Measurements from ENCODE around the gene CAPZA2.
"Not testable (repeated sequence)": the region's sequence is repeated elsewhere in the genome, so short reads cannot be mapped to it uniquely, and the experiment has no call there.

CAPZA2 gene

GRCh38 chr7:116932566-116932965, 70.2 kb downstream of the CAPZA2 start:
- TF ChIP-seq, protein P1, sequence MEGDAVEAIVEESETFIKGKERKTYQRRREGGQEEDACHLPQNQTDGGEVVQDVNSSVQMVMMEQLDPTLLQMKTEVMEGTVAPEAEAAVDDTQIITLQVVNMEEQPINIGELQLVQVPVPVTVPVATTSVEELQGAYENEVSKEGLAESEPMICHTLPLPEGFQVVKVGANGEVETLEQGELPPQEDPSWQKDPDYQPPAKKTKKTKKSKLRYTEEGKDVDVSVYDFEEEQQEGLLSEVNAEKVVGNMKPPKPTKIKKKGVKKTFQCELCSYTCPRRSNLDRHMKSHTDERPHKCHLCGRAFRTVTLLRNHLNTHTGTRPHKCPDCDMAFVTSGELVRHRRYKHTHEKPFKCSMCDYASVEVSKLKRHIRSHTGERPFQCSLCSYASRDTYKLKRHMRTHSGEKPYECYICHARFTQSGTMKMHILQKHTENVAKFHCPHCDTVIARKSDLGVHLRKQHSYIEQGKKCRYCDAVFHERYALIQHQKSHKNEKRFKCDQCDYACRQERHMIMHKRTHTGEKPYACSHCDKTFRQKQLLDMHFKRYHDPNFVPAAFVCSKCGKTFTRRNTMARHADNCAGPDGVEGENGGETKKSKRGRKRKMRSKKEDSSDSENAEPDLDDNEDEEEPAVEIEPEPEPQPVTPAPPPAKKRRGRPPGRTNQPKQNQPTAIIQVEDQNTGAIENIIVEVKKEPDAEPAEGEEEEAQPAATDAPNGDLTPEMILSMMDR (IDR thresholded peaks at IDR 0.05; ENCODE audit: extremely low read depth, missing control alignments) = no peak
- no peak for DNase-seq (ENCODE audit: low spot score)

DNA sequence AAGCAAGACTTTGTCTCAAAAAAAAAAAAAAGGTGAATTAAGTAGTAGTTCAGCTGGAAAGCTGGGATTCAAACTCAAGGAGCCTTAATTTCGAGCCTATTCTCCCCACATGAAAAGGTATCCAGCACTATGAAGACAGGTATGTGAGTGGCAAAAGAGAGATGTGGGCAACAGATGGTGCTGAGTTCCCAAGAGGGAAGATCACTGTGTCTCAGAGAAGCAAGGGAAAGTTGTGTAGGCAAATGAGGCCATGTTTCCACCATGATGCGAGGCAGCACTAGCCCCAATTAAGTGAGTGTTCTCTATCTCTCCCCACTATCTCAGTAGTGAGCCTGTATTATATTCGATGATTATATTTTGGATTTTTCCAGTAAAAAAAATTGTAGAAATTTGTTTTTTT, 71.1 kb downstream of the CAPZA2 start:
- TF ChIP-seq, protein P1 (IDR thresholded peaks at IDR 0.05; ENCODE audit: extremely low read depth, missing control alignments) = no peak
- DNase-seq (ENCODE audit: low spot score) = no peak

DNA sequence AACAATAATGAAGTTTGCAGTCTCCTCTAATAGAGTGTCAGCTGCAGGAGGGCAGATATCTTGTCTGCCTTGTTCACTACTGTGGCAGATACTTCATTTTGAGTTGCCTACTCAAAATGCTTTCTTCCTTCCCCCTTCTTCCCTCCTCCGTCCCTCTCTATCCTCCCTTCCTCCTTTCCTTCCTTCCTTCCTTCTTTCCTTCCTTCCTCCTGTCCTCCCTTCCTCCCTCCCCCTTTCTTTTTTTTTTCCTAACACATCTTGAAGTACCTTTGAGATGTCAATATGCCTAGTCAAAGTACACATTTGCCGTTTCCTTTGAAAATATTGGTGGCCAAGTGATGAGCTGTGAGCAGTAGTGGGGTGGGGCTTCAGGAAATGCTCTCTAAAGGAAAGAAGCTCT, 72.2 kb downstream of the CAPZA2 start:
- no peak for DNase-seq (ENCODE audit: low spot score)
- TF ChIP-seq, protein P1 (IDR thresholded peaks at IDR 0.05; ENCODE audit: extremely low read depth, missing control alignments) = no peak

- not testable (repeated sequence) for DNase-seq (ENCODE audit: low spot score)
These were observed 74.5 kb downstream of the CAPZA2 start for GRCh38 chr7:116936844-116937243.

DNA sequence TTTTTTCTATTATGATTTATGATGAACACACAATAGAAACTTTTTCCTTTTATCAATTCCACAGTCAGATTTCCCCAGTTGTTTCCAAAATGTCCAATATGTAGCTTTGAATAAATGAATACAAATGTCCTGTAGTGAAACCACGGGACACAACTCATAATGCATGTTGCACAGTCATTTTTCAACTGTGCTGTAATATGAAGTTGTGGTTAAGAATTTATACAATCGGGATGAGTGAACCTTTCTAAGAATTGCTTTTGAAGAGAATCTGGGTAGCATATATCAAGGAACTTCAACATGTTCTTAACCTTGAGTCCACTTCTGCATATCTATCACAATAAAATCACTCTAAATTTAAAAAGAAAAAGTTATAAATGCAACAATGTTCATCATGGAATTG, 76.3 kb downstream of the CAPZA2 start:
- TF ChIP-seq, protein P1 (IDR thresholded peaks at IDR 0.05; ENCODE audit: extremely low read depth, missing control alignments) = no peak
- DNase-seq (ENCODE audit: low spot score) = no peak

DNA sequence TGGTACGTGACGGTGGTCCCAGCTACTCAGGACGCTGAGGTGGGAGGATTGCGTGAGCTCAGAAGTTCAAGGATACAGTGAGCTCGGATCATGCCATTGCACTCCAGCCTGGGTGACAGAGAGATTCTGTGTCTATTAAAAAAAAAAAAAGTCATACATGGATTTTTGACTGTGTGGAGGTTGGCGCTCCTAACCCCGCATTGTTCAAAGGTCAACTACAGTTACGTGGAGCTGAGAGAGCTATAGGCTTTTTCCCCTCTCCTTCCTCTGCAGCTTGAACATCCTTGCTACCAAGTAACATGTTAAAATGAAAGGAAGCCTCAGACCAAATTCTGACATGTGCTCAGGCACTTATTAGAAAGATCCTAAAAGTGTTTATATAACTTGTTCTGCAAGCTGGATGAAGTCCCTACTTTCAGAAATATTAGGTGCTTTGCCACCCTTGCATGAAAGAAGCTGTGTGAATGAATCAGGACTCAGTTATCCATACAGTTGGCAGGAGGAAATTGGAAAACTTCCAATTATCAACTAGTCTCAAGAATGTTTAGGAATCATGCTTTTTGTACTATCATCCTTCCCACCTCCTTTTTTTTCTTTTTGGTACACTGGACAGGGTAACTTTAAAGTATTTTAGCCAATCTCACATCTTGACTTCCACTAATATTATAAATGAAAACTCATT, 78.4 kb downstream of the CAPZA2 start:
- no peak for DNase-seq (ENCODE audit: low spot score)

GRCh38 chr7:116942504-116942903, 80.1 kb downstream of the CAPZA2 start:
- TF ChIP-seq, protein P1 (IDR thresholded peaks at IDR 0.05; ENCODE audit: extremely low read depth, missing control alignments) = no peak

More for the DNA sequence above, 78.4 kb downstream of the CAPZA2 start:
- TF ChIP-seq, protein P1 (IDR thresholded peaks at IDR 0.05; ENCODE audit: extremely low read depth, missing control alignments) = no peak

DNA sequence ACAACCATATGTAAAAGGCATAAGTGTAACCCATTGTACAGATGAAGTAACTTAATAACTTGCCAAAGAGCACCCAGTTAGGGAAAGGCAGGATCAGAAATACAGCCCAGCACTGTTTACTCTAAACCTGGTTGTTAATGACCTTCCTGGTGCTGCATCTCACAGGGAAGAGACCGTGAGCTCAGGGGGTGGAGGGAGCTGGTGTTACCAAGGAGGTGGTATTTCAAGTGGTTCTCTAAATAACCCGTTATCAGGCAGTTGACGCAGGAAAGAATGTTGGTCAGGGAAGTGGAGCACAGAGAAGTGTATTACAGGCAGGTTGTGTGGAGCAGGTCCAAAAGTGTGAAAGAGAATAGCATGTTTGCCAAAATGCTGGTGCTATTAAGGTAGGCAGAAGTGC, 86.5 kb downstream of the CAPZA2 start:
- no peak for DNase-seq (ENCODE audit: low spot score)
- TF ChIP-seq, protein P1 (IDR thresholded peaks at IDR 0.05; ENCODE audit: extremely low read depth, missing control alignments) = no peak

More at GRCh38 chr7:116942504-116942903, 80.1 kb downstream of the CAPZA2 start:
- DNase-seq (ENCODE audit: low spot score) = no peak
